ENCODE results near the gene CCDC191. TPM values are rescaled to one million over a fixed set of nuclear protein-coding genes. Genes with fewer than 3 reads are reported as not detected.

CCDC191 gene
- total RNA-seq, 4 donors from 2014 or later: 4.1 to 9.8 (median 7.0) TPM

GRCh38 chr3:113947372-113948014 is 108.8 kb downstream of the CCDC191 start, which contains the start of gene ZDHHC23:
TSS of gene ZDHHC23 (plus strand) at chr3:113948013. CDS start at chr3:113948803, 790 bp downstream.
- no peaks in the 10 kb centered on the region for H3K9me3 ChIP-seq
- H3K4me1 ChIP-seq: no peaks in the 10 kb centered on the region
- no peaks in the 10 kb centered on the region for H3K27me3 ChIP-seq
- H3K4me3 ChIP-seq: peak within 1 kb of the TSS; percentile 52 to 60
- H3K27ac ChIP-seq: peak within 1 kb of the TSS; percentile 31 to 71
- peak in 1 of 2 donors; percentile 26 for TF ChIP-seq POLR2A (IDR thresholded peaks at IDR 0.05)
- TF ChIP-seq CTCF (IDR thresholded peaks at IDR 0.05): no peak
- no peaks in the 10 kb centered on the region for H3K36me3 ChIP-seq
- intact Hi-C loops (cut with DNase I; ENCODE audit: low total_unique reads): no loop called here
- DNase-seq: peak; percentile 57 to 70

DNA sequence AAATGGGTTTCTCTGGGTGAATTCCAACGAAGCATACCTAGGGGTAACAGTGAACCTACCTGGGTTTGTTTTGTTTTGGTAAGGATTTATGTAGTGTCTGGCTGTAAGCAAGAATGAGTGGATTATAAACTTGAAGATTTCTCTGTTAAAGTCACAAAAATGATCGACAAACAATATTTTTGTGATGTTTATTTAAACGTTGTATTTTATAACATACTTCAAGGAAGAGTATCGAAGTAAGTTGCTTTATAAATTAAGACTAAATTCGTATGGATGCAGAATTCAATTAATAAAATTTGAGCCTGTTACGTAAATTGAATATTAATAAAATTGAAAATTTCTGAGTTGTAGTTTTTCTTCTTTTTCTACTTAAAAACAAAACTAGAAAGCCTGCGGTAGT is 109.5 kb downstream of the CCDC191 start:
- TF ChIP-seq POLR2A (IDR thresholded peaks at IDR 0.05): no peak
- no peak for TF ChIP-seq CTCF (IDR thresholded peaks at IDR 0.05)
- H3K36me3 ChIP-seq: no peaks in the 10 kb centered on the region
- H3K4me1 ChIP-seq: no peaks in the 10 kb centered on the region
- H3K27me3 ChIP-seq: no peaks in the 10 kb centered on the region
- H3K9me3 ChIP-seq: no peaks in the 10 kb centered on the region
- H3K27ac ChIP-seq: peak overlapping the region in 1 of 2 donors; percentile 71
- peak overlapping the region in 1 of 2 donors; percentile 60 for H3K4me3 ChIP-seq
- intact Hi-C loops (cut with DNase I; ENCODE audit: low total_unique reads): no loop called here
- DNase-seq: no peak

GRCh38 chr3:113927556-113927955 is 128.8 kb downstream of the CCDC191 start:
- no peak for DNase-seq
- Histone ChIP-seq H3K27me3 (no peaks in the 10 kb centered on the region), H3K27ac (no peak overlapping the region), H3K36me3 (no peaks in the 10 kb centered on the region), H3K4me3 (no peak overlapping the region), H3K4me1 (no peaks in the 10 kb centered on the region), H3K9me3 (no peaks in the 10 kb centered on the region)
- TF ChIP-seq CTCF (IDR thresholded peaks at IDR 0.05) (no peak), POLR2A (IDR thresholded peaks at IDR 0.05) (no peak)
- intact Hi-C loops (cut with DNase I; ENCODE audit: low total_unique reads): no loop called here

DNA sequence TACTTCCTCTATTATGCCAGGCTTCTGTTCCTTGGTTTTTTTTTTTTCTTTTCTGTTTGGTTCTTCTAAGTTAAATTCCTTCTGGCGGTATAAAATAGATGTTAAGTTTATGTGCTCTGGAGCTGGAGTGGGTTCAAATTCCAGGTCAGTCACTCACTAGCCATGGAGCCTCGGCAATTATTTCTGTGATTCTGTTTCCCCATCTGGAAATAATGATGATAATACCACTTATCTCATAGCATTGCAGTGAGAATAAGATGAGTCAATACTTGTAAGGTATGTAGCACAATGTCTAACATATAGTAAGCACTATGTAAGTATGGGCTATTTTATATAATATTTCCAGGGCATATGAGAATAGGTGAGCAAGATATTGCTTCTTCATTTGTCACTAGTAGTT is 141.7 kb downstream of the CCDC191 start:
- Histone ChIP-seq H3K4me1 (no peaks in the 10 kb centered on the region), H3K4me3 (no peak overlapping the region), H3K9me3 (no peaks in the 10 kb centered on the region), H3K27me3 (no peaks in the 10 kb centered on the region), H3K36me3 (no peaks in the 10 kb centered on the region), H3K27ac (no peak overlapping the region)
- TF ChIP-seq CTCF (IDR thresholded peaks at IDR 0.05) (no peak), POLR2A (IDR thresholded peaks at IDR 0.05) (no peak)
- no peak for DNase-seq
- intact Hi-C loops (cut with DNase I; ENCODE audit: low total_unique reads): no loop called here

Other genes with a start within 250 kb of the CCDC191 start
- 10 to 100 TPM in 2 of 4 donors, 1 to 10 TPM in 1, under 1 TPM in 1; 0.26 to 16.6 (median 6.9) TPM for gene GRAMD1C, start 217.7 kb downstream of the CCDC191 start, total RNA-seq
- 10 to 100 TPM in 1 of 4 donors, 1 to 10 TPM in 2, under 1 TPM in 1; 0.29 to 10.8 (median 4.9) TPM for gene ZDHHC23, start 108.5 kb downstream of the CCDC191 start, total RNA-seq
- 10 to 100 TPM in 3 of 4 donors, 1 to 10 TPM in 1; 2.4 to 54.5 (median 25.4) TPM for gene QTRT2, start 211 bp upstream of the CCDC191 start, total RNA-seq
- gene DRD3, start 122.5 kb upstream of the CCDC191 start, total RNA-seq: not detected
- not detected for gene ZNF80, start 181.1 kb upstream of the CCDC191 start, total RNA-seq
- under 1 TPM in 2 of 4 donors, not detected in 2; 0.12 to 0.28 TPM for gene TIGIT, start 237.5 kb upstream of the CCDC191 start, total RNA-seq

Data from uterus (tissue), 4 donors.